K562 (cell line): ENCODE measurements around the gene C1QTNF8. TPM values are rescaled to one million over a fixed set of nuclear protein-coding genes. Genes with fewer than 3 reads are reported as not detected.

ENCODE experiments used
- ATAC-seq: fragments of 200-7000 bp; cut with Tn5 transposase; 3 replicates; pipeline ENCODE4 v1.9.1; 2020; ENCODE audit warnings: moderate library complexity
- BruUV-seq: library from RNA; stranded (reverse); fragments of 400-500 nt; replicated peaks from 2 replicates; lab custom pipeline; 2021; lab: Mats Ljungman, UMichigan
- CTCF ChIA-PET: fragments of 300-600 bp; formaldehyde crosslinking; extraction: SDS; loops from one replicate; lab custom pipeline; 2021; ENCODE audit warnings: low intra/inter-chr PET ratio; lab: Yijun Ruan, JAX
- POLR2A ChIA-PET: fragments of 300-600, 350-650 bp; sonication (Branson Sonifier 250); formaldehyde crosslinking; extraction: SDS; loops from one replicate; lab custom pipeline; 2021; ENCODE audit warnings: antibody characterized with exemption, inconsistent platforms; lab: Yijun Ruan, JAX
- DNase-seq, 4 experiments: peaks; one replicate each; pipeline versions ENCODE4 v3.0.0 to v3.0.0-alpha.2; 2011 to 2018; ENCODE audit warnings: low spot score in 3 of 4, mixed read lengths in 3 of 4; ENCODE audit errors: extremely low read depth in 1 of 4
- FAIRE-seq: peaks from 2 replicates; lab custom pipeline; 2011; peaks lifted over from hg19 to GRCh38; lab: Jason Lieb, UNC
- H2AFZ ChIP-seq: 2 replicates; pipeline ENCODE4 v1.6.0; 2011; ENCODE audit warnings: low read depth, low read length, control low read depth, inconsistent platforms
- H3K27ac ChIP-seq: fragments of 200-600 bp; 3 replicates; pipeline ENCODE4 v1.8.0; 2011; ENCODE audit warnings: low read depth, mild to moderate bottlenecking, control low read depth, inconsistent platforms, low read length, moderate library complexity, mixed read lengths; ENCODE audit errors: extremely low read depth
- H3K27me3 ChIP-seq, 2 experiments: fragments of 300-600 bp in 1 of 2; 2 replicates in 1 of 2; 3 replicates in 1 of 2; pipeline versions ENCODE4 v1.6.0 to v1.8.0; 2011; ENCODE audit warnings: inconsistent platforms in 2 of 2, low read length in 2 of 2, mild to moderate bottlenecking in 1 of 2, mixed read lengths in 1 of 2, moderate library complexity in 1 of 2; ENCODE audit not compliant: control insufficient read depth in 2 of 2, insufficient read depth in 2 of 2
- H3K36me3 ChIP-seq: fragments of 300-600 bp; 3 replicates; pipeline ENCODE4 v1.8.0; 2011; ENCODE audit warnings: mild to moderate bottlenecking, low read length, inconsistent platforms; ENCODE audit not compliant: control insufficient read depth, insufficient read depth
- H3K4me1 ChIP-seq, 2 experiments: fragments of 200-600 bp in 1 of 2; replicated peaks in 1 of 2; 2 replicates in 1 of 2; 3 replicates in 1 of 2; pipeline versions ENCODE4 v1.5.1 to v1.8.0; 2011; ENCODE audit warnings: inconsistent platforms in 2 of 2, low read length in 2 of 2, mild to moderate bottlenecking in 1 of 2, mixed read lengths in 1 of 2, moderate library complexity in 1 of 2; ENCODE audit not compliant: control insufficient read depth in 2 of 2, insufficient read depth in 2 of 2
- H3K4me2 ChIP-seq: 2 replicates; pipeline ENCODE4 v1.6.1; 2011; ENCODE audit warnings: low read length, control low read depth, inconsistent platforms, mixed read lengths; ENCODE audit not compliant: insufficient read depth
- H3K4me3 ChIP-seq: fragments of 200-600 bp; sonication (generic), shearing (Covaris generic); 2 replicates; pipeline ENCODE4 v1.5.1; 2016; ENCODE audit warnings: control low read depth, inconsistent platforms
- H3K79me2 ChIP-seq: fragments of 200-600 bp; 3 replicates; pipeline ENCODE4 v1.8.0; 2011; ENCODE audit warnings: low read length, inconsistent platforms; ENCODE audit not compliant: control insufficient read depth, insufficient read depth
- H3K9ac ChIP-seq, 2 experiments: 2 replicates each; pipeline versions ENCODE4 v1.6.0 to v1.6.1; 2011; ENCODE audit warnings: low read depth in 2 of 2, low read length in 2 of 2, control low read depth in 1 of 2, inconsistent platforms in 1 of 2, mild to moderate bottlenecking in 1 of 2, mixed read lengths in 1 of 2; ENCODE audit not compliant: insufficient read depth in 1 of 2
- H3K9me1 ChIP-seq: one replicate; pipeline ENCODE4 v1.6.0; 2011; ENCODE audit warnings: inconsistent platforms, mild to moderate bottlenecking, low read length, moderate library complexity; ENCODE audit not compliant: control insufficient read depth, insufficient read depth
- H3K9me3 ChIP-seq: replicated peaks from 2 replicates; pipeline ENCODE4 v1.5.1; 2011; ENCODE audit warnings: low read depth, low read length, inconsistent platforms; ENCODE audit not compliant: control insufficient read depth, insufficient read depth
- H4K20me1 ChIP-seq: replicated peaks from 2 replicates; pipeline ENCODE4 v1.6.1; 2011; ENCODE audit warnings: low read length, inconsistent platforms, mixed read lengths; ENCODE audit not compliant: control insufficient read depth, insufficient read depth
- ASH1L ChIP-seq: fragments of 450-650 bp; IDR thresholded peaks from 2 replicates; pipeline ENCODE4 v1.6.1; 2018; ENCODE audit warnings: borderline replicate concordance, mild to moderate bottlenecking, low read depth; ENCODE audit not compliant: partially characterized antibody
- ZNF766 ChIP-seq: fragments of 200-800 bp; sonication (Bioruptor generic); conservative IDR thresholded peaks from 2 replicates; pipeline ENCODE4 v1.6.1; 2016; ENCODE audit warnings: missing genetic modification characterization, missing compliant biosample characterization
- ZSCAN32 ChIP-seq: fragments of 450-650 bp; formaldehyde crosslinking; IDR thresholded peaks from 2 replicates; pipeline ENCODE4 v1.4.0; 2020; ENCODE audit warnings: mild to moderate bottlenecking, moderate library complexity
- WGBS: fragments of 100-300 bp; shearing (Covaris generic); methylation state at CpG from one replicate; pipeline ENCODE4 v1.1.6; 2016; ENCODE audit warnings: low coverage, mixed read lengths; ENCODE audit not compliant: insufficient coverage; ENCODE audit errors: missing lambda C conversion rate; 5-methylcytosine and 5-hydroxymethylcytosine counted together
- in situ Hi-C: fragments of 300-500 bp; cut with MboI; formaldehyde crosslinking; loops from 4 replicates; pipeline ENCODE4 v1.15.0; 2018; ENCODE audit warnings: inconsistent platforms, mixed read lengths
- intact Hi-C: fragments of 100-400 bp; cut with micrococcal nuclease; formaldehyde crosslinking; loops from 2 replicates; pipeline ENCODE4 v1.14.2; 2022
- polyA plus RNA-seq, 8 experiments: library from polyadenylated mRNA; depleted of rRNA in 4 of 8; stranded (reverse) in 5 of 8; unstranded in 3 of 8; fragments of >200 nt; fragmentation: Nextera tagmentation in 2 of 8; fragmentation: Illumina TruSeq in 1 of 8; extraction: Ambion mirVana in 2 of 8; extraction: Trizol in 1 of 8; gene quantifications; 2 replicates each; pipeline versions ENCODE4 v1.2.1 to v1.2.3, GENCODE V29; 2011 to 2014; ENCODE audit warnings: inconsistent platforms in 1 of 8, missing spikeins in 1 of 8
- total RNA-seq, 7 experiments: library from RNA; depleted of rRNA in 6 of 7; stranded (reverse); fragments of >200 nt in 6 of 7; fragmentation: Illumina TruSeq in 2 of 7; extraction: Trizol in 2 of 7; gene quantifications; 2 replicates each; pipeline versions ENCODE4 v1.2.1 to v1.2.3, GENCODE V29; 2011 to 2021; ENCODE audit warnings: low replicate concordance in 1 of 7

C1QTNF8 gene
- total and polyA plus RNA-seq, 9 of the 15 experiments (the other 6 are each of a cell fraction or from before 2014, with no cell fraction given), result not detected

GRCh38 chr16:1091992-1092552 lies 4.0 kb downstream of the C1QTNF8 start:
- ChIA-PET POLR2A (no interaction called here), CTCF (no interaction called here)
- in situ Hi-C loops (no loop called here), intact Hi-C loops (no loop called here)
- no TSS peak for BruUV-seq
- no peak for FAIRE-seq
- Histone ChIP-seq H3K9me1 (no peaks in the 10 kb centered on the region), H3K27me3 (peaks cover 6 to 34% of the 10 kb centered on the region in 2 experiments; a peak in 3 of 5 replicates), H3K27ac (no peak overlapping the region), H3K79me2 (no peaks in the 10 kb centered on the region), H3K9ac (no peak overlapping the region), H3K36me3 (no peaks in the 10 kb centered on the region), H3K9me3 (peaks cover 3% of the 10 kb centered on the region; the same call in 1 of the 2 replicates), H3K4me1 (peaks cover 0 to 62% of the 10 kb centered on the region in 2 experiments; a peak in 2 of 5 replicates), H4K20me1 (no peaks in the 10 kb centered on the region), H3K4me2 (no peak overlapping the region), H3K4me3 (no peak overlapping the region), H2AFZ (no peak overlapping the region)
- DNase-seq, result no peak
- TF ChIP-seq ASH1L (no peak), ZSCAN32 (CRISPR knock-in tag) (no peak), ZNF766 (CRISPR knock-in tag) (no peak)
- no peak for ATAC-seq
- WGBS, result 81% methylated on average over 20 of the region's 27 CpGs
